Measurements from ENCODE around the gene PRRT3. TPM values are rescaled to one million over a fixed set of nuclear protein-coding genes. Genes with fewer than 3 reads are reported as not detected.
A peak's percentile ranks its signal among the peaks of the same experiment; 100 is the strongest.

Gene PRRT3
- polyA plus RNA-seq, 1 of the 3 experiments (the other 2 are of a cell fraction) = 5.5 TPM

DNA sequence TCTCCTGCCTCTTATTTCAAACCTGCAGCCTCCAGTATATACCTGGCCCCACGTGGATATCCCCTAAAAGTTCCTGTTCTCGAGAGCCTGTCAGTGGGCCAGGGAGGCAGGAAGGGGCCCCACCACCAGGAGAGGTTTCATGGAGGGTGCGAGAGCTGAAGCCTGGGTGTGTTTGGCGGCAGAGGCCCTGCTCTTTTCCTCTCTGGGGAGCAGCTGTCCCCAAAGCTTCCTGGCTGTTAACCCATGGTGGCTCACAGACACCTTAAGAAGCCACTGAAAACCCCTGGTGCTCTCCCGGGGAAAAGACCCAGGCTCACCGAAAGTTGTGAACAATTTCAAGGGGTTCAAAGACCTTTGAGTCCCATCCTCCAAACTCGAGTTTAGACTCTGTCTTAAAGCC lies 1.1 kb downstream of the PRRT3 start:
- Histone ChIP-seq H3K27me3 (ENCODE audit: insufficient read depth) (no peaks in the 10 kb centered on the region), H3K4me2 (peak overlapping the region; percentile 82), H3K79me2 (ENCODE audit: insufficient read depth) (no peaks in the 10 kb centered on the region), H2AFZ (ENCODE audit: low read depth) (no peak overlapping the region), H3K4me3 (ENCODE audit: low read depth in 2 of 2, low read length in 1 of 2) (peak overlapping the region; percentile 79 to 86), H3K9me2 (no peaks in the 10 kb centered on the region), H3F3A (replicated peaks; ENCODE audit: insufficient read depth) (peaks cover 8% of the 10 kb centered on the region), H3K27ac (ENCODE audit: low read depth in 2 of 2, low read length in 1 of 2) (no peak overlapping the region), H4K20me1 (ENCODE audit: insufficient read depth) (no peaks in the 10 kb centered on the region), H3K36me3 (replicated peaks in 1 of 2; ENCODE audit: control insufficient read depth in 1 of 2, insufficient read depth in 2 of 2, low read length in 1 of 2) (peaks cover 0 to 6% of the 10 kb centered on the region in 2 experiments), H3K4me1 (ENCODE audit: control insufficient read depth in 1 of 2, insufficient read depth in 2 of 2, low read depth in 1 of 2, low read length in 1 of 2) (peaks cover 13 to 19% of the 10 kb centered on the region in 2 experiments; a peak in 3 of 4 replicates), H3K9ac (no peak overlapping the region), H3K9me3 (no peaks in the 10 kb centered on the region)
- POLR2A ChIA-PET = interaction anchor here (3.5 kb wide), 1 partner anchor 18 kb away, joined by 11 read pairs; the partner anchor contains the start of gene CRELD1
- 90% methylated on average over 7 of the region's 7 CpGs for WGBS (ENCODE audit: low lambda C conversion rate)
- CTCF ChIA-PET = interaction anchor here (0.6 to 1.0 kb wide), 3 partner anchors 20 to 335 kb away, joined by 3 read pairs; no protein-coding TSS in a partner anchor
- no peak for DNase-seq
- TF ChIP-seq TEAD4 (IDR thresholded peaks at IDR 0.05; ENCODE audit: borderline replicate concordance, insufficient read depth) (no peak), SMC3 (IDR thresholded peaks at IDR 0.05; ENCODE audit: low read depth, low read length) (no peak), RCOR1 (IDR thresholded peaks at IDR 0.05; ENCODE audit: low read length) (no peak), RAD21 (IDR thresholded peaks at IDR 0.05; ENCODE audit: low read length) (no peak), FOXJ3 (CRISPR knock-in tag; IDR thresholded peaks at IDR 0.05) (no peak), CTCF (IDR thresholded peaks at IDR 0.05) (no peak), MAX (IDR thresholded peaks at IDR 0.05; ENCODE audit: low read depth) (no peak), JUND (IDR thresholded peaks at IDR 0.05) (no peak), RFX5 (IDR thresholded peaks at IDR 0.05; ENCODE audit: low read length) (no peak)
- TF ChIP-seq, protein P1, sequence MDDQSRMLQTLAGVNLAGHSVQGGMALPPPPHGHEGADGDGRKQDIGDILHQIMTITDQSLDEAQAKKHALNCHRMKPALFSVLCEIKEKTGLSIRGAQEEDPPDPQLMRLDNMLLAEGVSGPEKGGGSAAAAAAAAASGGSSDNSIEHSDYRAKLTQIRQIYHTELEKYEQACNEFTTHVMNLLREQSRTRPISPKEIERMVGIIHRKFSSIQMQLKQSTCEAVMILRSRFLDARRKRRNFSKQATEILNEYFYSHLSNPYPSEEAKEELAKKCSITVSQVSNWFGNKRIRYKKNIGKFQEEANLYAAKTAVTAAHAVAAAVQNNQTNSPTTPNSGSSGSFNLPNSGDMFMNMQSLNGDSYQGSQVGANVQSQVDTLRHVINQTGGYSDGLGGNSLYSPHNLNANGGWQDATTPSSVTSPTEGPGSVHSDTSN (IDR thresholded peaks at IDR 0.05) = no peak

DNA sequence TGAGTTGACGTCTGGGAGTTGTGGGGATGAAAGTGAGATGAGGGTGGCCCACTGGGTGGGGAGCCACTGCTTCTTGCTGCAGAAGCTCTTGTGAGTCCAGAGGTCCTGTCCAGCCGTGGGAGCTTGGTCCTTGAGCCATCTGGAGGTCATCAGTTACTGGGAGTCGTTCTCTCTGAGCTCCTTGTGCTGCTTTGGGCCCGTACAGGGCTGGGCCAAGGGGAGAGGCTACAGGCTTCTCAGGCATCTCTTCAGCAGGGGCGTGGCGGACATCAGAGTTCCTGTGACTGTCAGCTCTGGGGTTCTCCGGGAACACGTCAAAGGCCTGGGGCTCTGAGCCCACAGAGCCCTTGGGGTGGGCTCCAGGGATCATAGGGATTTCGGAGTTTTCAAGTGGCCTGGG lies 2.6 kb downstream of the PRRT3 start:
- H3K9me3 ChIP-seq = no peaks in the 10 kb centered on the region
- H3K79me2 ChIP-seq (ENCODE audit: insufficient read depth) = no peaks in the 10 kb centered on the region
- H2AFZ ChIP-seq (ENCODE audit: low read depth) = no peak overlapping the region
- peaks cover 4% of the 10 kb centered on the region for H3F3A ChIP-seq (replicated peaks; ENCODE audit: insufficient read depth)
- no peak overlapping the region for H3K9ac ChIP-seq
- no peaks in the 10 kb centered on the region for H3K9me2 ChIP-seq
- no peak overlapping the region for H3K4me3 ChIP-seq (ENCODE audit: low read depth in 2 of 2, low read length in 1 of 2)
- DNase-seq = no peak
- POLR2A ChIA-PET = interaction anchor here (0.6 to 3.5 kb wide), 2 partner anchors 17 to 277 kb away, joined by 3 to 11 read pairs; partner anchors contain the start of gene CRELD1
- no peaks in the 10 kb centered on the region for H3K27me3 ChIP-seq (ENCODE audit: insufficient read depth)
- TF ChIP-seq NRF1 (IDR thresholded peaks at IDR 0.05; ENCODE audit: low read depth, low read length) = no peak
- TF ChIP-seq TAF1 (IDR thresholded peaks at IDR 0.05; ENCODE audit: borderline replicate concordance, low read depth, low read length) = no peak
- TF ChIP-seq, protein P2, sequence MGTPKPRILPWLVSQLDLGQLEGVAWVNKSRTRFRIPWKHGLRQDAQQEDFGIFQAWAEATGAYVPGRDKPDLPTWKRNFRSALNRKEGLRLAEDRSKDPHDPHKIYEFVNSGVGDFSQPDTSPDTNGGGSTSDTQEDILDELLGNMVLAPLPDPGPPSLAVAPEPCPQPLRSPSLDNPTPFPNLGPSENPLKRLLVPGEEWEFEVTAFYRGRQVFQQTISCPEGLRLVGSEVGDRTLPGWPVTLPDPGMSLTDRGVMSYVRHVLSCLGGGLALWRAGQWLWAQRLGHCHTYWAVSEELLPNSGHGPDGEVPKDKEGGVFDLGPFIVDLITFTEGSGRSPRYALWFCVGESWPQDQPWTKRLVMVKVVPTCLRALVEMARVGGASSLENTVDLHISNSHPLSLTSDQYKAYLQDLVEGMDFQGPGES (IDR thresholded peaks at IDR 0.05; ENCODE audit: low read depth, low read length) = no peak
- no peak for TF ChIP-seq EZH2phosphoT487 (IDR thresholded peaks at IDR 0.05; ENCODE audit: borderline replicate concordance, low read depth)
- TF ChIP-seq GABPA (IDR thresholded peaks at IDR 0.05; ENCODE audit: low read depth) = no peak
- TF ChIP-seq EP300 (IDR thresholded peaks at IDR 0.05; ENCODE audit: borderline replicate concordance in 1 of 2, low read depth in 1 of 2, low read length in 1 of 2) = no peak
- WGBS (ENCODE audit: low lambda C conversion rate) = 81% methylated on average over 4 of the region's 9 CpGs
- peaks cover 0 to 8% of the 10 kb centered on the region in 2 experiments for H3K36me3 ChIP-seq (replicated peaks in 1 of 2; ENCODE audit: control insufficient read depth in 1 of 2, insufficient read depth in 2 of 2, low read length in 1 of 2)
- H3K27ac ChIP-seq (ENCODE audit: low read depth in 2 of 2, low read length in 1 of 2) = no peak overlapping the region
- CTCF ChIA-PET = interaction anchor here (1.1 kb wide), 1 partner anchor 14 kb away, joined by 3 read pairs; no protein-coding TSS in a partner anchor
- H3K4me1 ChIP-seq (ENCODE audit: control insufficient read depth in 1 of 2, insufficient read depth in 2 of 2, low read depth in 1 of 2, low read length in 1 of 2) = peaks cover under 1 to 13% of the 10 kb centered on the region in 2 experiments; a peak in 2 of 4 replicates
- H4K20me1 ChIP-seq (ENCODE audit: insufficient read depth) = no peaks in the 10 kb centered on the region
- no peak overlapping the region for H3K4me2 ChIP-seq

All from SK-N-SH (cell line).